ENCODE measurements around the gene KLF15. TPM values are rescaled to one million over a fixed set of nuclear protein-coding genes. Genes with fewer than 3 reads are reported as not detected.

Gene KLF15
- total RNA-seq, 1 donor from 2014 or later, result not detected

DNA sequence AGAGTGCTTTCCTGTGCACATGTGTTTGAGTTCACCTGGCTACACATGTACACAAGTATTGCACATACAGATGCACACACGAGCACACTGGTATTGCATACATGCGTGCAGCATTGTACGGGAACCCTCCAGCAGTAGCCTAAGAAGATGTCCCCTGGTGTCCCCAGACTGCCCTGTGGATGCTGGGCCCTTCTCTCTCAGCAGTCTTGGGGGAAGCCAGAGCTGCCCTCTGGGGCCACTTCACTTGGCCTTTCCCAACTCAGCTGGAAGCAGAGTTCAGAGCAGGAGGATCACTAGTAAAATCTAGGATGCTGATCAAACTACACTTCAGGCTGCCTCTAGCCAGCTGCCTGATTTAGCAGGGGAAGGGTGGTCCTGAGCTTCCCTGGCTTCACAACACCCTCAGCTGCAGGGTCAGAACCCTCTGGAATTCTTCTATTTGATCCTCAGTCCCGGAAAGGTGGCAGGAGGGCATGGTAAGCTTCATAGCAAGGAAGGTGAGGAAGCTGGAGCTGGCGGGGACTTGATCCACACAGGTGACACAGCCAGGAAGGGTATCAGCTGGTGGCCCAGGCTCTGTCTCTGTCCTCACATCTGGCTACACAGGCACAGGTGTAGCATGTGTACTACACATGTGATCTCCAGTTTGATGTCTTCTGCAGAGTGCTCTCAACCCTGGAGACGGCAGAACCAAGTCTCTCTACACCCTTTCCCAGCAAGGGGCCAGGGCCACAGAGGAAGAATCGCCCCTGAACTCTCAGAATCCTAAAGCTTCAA lies 36.5 kb downstream of the KLF15 start:
- no peak for DNase-seq (ENCODE audit: low read depth)
- no peak overlapping the region for H3K4me3 ChIP-seq (ENCODE audit: low read depth, low read length)
- TF ChIP-seq, protein P1, sequence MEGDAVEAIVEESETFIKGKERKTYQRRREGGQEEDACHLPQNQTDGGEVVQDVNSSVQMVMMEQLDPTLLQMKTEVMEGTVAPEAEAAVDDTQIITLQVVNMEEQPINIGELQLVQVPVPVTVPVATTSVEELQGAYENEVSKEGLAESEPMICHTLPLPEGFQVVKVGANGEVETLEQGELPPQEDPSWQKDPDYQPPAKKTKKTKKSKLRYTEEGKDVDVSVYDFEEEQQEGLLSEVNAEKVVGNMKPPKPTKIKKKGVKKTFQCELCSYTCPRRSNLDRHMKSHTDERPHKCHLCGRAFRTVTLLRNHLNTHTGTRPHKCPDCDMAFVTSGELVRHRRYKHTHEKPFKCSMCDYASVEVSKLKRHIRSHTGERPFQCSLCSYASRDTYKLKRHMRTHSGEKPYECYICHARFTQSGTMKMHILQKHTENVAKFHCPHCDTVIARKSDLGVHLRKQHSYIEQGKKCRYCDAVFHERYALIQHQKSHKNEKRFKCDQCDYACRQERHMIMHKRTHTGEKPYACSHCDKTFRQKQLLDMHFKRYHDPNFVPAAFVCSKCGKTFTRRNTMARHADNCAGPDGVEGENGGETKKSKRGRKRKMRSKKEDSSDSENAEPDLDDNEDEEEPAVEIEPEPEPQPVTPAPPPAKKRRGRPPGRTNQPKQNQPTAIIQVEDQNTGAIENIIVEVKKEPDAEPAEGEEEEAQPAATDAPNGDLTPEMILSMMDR (conservative IDR thresholded peaks at IDR 0.05; ENCODE audit: low read depth, low read length), result no peak

DNA sequence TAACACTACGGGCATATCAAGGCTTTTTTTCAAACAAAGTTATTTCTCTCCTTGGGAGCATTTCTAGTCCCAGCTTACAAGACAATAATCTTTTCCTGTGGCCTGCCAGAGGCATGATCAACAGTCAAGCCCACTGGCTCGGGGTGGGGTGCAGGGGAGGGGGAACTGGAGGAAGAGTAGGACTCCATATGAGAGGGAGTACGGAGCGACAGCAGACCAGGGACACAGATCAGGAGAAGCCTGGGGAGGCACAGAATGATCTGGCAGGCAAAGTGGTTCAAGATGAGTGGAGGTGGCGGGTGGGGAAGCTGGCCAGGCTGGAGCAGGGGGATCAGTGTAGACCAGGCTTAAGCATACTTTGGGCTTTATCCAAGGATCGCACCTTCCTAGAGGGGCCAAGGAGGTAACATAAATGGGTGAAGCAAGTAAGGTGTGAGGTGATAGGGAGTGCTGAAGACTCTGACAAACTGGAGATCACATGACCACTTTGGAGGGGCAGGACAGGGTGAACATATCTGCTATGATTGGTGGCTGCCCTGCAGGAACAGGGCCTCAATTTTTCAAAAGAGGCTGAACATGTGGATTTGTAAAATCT lies 37.4 kb downstream of the KLF15 start:
- H3K4me3 ChIP-seq (ENCODE audit: low read depth, low read length), result no peak overlapping the region
- no peak for DNase-seq (ENCODE audit: low read depth)
- TF ChIP-seq, protein P1 (conservative IDR thresholded peaks at IDR 0.05; ENCODE audit: low read depth, low read length), result no peak

DNA sequence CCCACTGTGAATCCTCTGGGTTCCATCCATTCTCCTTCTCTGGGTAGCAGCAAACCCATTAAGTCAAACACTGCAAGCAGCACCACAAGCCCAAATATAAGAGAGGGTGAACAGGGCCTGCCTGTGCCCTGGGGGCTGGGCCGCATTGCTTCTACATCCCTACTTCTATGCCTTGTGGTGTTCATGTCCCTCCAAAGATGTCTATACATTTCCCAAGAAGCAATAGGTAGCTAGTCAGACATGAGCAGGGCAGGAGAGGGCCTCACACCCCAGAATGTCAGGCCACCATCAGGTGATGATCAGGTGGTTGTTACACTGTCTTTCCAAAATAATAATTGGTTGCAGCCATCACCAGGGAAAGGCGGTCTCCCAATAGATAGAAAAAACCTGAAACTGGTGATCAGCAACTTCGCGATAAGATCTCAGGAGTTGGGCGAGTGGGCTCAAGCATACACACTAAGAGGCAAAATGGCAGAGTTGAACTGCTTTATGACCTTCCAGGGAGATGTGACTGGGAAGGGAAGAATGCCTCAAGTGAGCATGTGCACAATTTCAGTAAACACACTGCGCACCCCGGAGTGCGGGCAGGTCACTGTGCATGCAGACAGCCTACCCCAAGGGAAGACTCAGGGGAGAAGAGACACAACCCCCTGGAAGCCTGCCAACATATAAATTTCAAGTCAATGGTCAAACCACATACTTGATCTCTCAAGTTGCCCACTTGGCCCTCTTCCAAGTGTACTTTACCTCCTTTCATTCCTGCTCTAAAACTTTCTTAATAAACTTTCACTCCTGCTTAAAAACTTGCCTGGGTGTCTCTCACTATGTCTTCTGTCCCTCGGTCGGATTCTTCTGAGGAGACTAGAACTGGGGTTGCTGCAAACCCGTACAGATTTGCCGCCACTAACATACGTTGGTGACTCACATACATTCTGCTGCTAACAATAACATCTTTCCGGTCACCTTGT lies 39.9 kb downstream of the KLF15 start:
- TF ChIP-seq, protein P1 (conservative IDR thresholded peaks at IDR 0.05; ENCODE audit: low read depth, low read length), result no peak
- no peak for DNase-seq (ENCODE audit: low read depth)

DNA sequence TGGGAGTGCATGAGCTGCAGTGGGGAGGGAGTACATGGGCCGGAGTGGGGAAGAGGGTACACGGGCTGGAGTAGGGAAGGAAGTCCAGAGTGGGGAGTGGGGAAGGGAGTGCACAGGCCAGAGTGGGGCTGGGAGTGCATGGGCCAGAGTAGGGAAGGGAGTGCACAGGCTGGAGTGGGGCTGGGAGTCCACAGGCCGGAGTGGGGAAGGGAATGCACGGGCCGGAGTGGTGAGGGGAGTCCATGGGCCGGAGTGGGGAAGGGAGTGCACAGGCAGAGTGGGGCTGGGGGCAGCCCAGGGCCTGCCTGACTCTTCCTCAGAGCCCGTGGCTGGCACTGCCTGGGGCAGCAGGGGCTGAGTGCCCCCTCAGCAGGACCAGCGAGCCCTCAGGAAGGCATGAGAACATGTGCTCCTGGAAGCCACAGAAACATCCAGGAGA lies 40.7 kb downstream of the KLF15 start:
- no peak overlapping the region for H3K4me3 ChIP-seq (ENCODE audit: low read depth, low read length)
- DNase-seq (ENCODE audit: low read depth), result no peak

More for the DNA sequence above, 39.9 kb downstream of the KLF15 start:
- no peak overlapping the region for H3K4me3 ChIP-seq (ENCODE audit: low read depth, low read length)

DNA sequence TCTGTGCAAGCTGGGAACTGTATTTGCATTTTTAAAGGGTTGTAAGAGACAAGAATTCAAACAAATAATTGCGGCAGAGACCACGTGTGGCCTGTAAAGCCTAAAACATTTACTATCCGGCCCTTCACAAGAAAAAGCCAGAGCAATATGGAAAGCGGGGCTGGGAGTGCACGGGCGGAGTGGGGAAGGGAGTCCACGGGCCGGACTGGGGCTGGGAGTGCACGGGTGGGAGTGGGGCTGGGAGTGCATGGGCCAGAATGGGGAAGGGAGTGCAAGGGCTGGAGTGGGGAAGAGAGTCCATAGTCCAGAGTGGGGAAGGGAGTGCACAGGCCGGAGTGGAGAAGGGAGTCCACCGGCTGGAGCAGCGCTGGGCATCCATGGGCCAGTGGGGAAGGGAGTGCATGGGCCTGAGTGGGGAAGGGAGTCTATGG lies 41.2 kb downstream of the KLF15 start:
- H3K4me3 ChIP-seq (ENCODE audit: low read depth, low read length), result no peak overlapping the region
- TF ChIP-seq, protein P1 (conservative IDR thresholded peaks at IDR 0.05; ENCODE audit: low read depth, low read length), result no peak
- DNase-seq (ENCODE audit: low read depth), result no peak

More for the DNA sequence above, 40.7 kb downstream of the KLF15 start:
- TF ChIP-seq, protein P1 (conservative IDR thresholded peaks at IDR 0.05; ENCODE audit: low read depth, low read length), result no peak

DNA sequence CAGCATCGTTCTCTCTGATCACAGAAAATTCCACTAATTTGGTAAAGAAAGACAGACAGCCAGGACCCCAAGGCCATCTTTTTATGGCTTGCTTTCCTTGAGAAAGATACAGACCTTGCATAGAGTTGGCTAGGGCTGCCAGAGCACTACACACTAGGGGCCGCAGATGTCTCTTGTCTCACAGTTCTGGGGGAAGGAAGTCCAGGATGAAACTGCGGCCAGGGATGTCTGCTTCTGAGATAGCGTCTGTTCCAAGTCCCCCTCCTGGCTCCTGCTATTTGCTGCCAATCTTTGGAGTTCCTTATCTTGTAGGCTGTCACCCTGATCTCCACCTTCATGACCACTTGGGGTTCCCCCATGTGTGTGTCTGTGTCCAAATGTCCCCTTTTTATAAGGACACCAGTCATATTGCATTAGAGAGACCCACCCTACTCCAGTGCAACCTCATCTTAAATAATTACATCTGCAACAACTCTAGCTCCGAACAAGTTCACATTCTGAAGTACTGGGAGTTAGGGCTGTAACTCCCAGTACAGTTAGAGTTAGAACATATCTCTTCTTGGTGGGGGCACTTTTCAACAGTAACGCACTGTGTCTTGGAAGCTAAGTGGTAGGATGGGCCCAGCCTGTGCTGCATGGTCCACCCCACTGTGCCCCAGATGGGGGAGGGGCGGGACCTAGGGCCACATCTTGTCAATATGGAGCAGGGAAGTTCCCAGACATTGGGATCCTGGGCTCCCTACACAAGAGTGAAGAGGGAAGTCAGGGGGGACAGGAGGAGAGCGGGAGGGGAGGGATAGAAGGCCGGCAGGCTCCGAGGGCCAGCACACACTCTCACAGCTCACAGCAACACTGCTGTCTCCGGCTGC lies 42.2 kb downstream of the KLF15 start:
- H3K4me3 ChIP-seq (ENCODE audit: low read depth, low read length), result no peak overlapping the region
- TF ChIP-seq, protein P1 (conservative IDR thresholded peaks at IDR 0.05; ENCODE audit: low read depth, low read length), result no peak
- no peak for DNase-seq (ENCODE audit: low read depth)

Data from epithelial cell of proximal tubule (primary cell).